K562 (cell line): Measurements from ENCODE around the gene LGR6. TPM values are rescaled to one million over a fixed set of nuclear protein-coding genes. Genes with fewer than 3 reads are reported as not detected.

Experiments used
- ATAC-seq: fragments of 200-7000 bp; cut with Tn5 transposase; 3 replicates; pipeline ENCODE4 v1.9.1; 2020; ENCODE audit warnings: moderate library complexity
- BruUV-seq: library from RNA; stranded (reverse); fragments of 400-500 nt; replicated peaks from 2 replicates; lab custom pipeline; 2021; lab: Mats Ljungman, UMichigan
- CTCF ChIA-PET: fragments of 300-600 bp; formaldehyde crosslinking; extraction: SDS; loops from one replicate; lab custom pipeline; 2021; ENCODE audit warnings: low intra/inter-chr PET ratio; lab: Yijun Ruan, JAX
- POLR2A ChIA-PET: fragments of 300-600, 350-650 bp; sonication (Branson Sonifier 250); formaldehyde crosslinking; extraction: SDS; loops from one replicate; lab custom pipeline; 2021; ENCODE audit warnings: antibody characterized with exemption, inconsistent platforms; lab: Yijun Ruan, JAX
- DNase-seq, 4 experiments: peaks; one replicate each; pipeline versions ENCODE4 v3.0.0 to v3.0.0-alpha.2; 2011 to 2018; ENCODE audit warnings: low spot score in 3 of 4, mixed read lengths in 3 of 4; ENCODE audit errors: extremely low read depth in 1 of 4
- FAIRE-seq: peaks from 2 replicates; lab custom pipeline; 2011; peaks lifted over from hg19 to GRCh38; lab: Jason Lieb, UNC
- H2AFZ ChIP-seq: 2 replicates; pipeline ENCODE4 v1.6.0; 2011; ENCODE audit warnings: low read depth, low read length, control low read depth, inconsistent platforms
- H3K27ac ChIP-seq: fragments of 200-600 bp; 3 replicates; pipeline ENCODE4 v1.8.0; 2011; ENCODE audit warnings: low read depth, mild to moderate bottlenecking, control low read depth, inconsistent platforms, low read length, moderate library complexity, mixed read lengths; ENCODE audit errors: extremely low read depth
- H3K27me3 ChIP-seq, 2 experiments: fragments of 300-600 bp in 1 of 2; 2 replicates in 1 of 2; 3 replicates in 1 of 2; pipeline versions ENCODE4 v1.6.0 to v1.8.0; 2011; ENCODE audit warnings: inconsistent platforms in 2 of 2, low read length in 2 of 2, mild to moderate bottlenecking in 1 of 2, mixed read lengths in 1 of 2, moderate library complexity in 1 of 2; ENCODE audit not compliant: control insufficient read depth in 2 of 2, insufficient read depth in 2 of 2
- H3K36me3 ChIP-seq: fragments of 300-600 bp; 3 replicates; pipeline ENCODE4 v1.8.0; 2011; ENCODE audit warnings: mild to moderate bottlenecking, low read length, inconsistent platforms; ENCODE audit not compliant: control insufficient read depth, insufficient read depth
- H3K4me1 ChIP-seq, 2 experiments: fragments of 200-600 bp in 1 of 2; replicated peaks in 1 of 2; 2 replicates in 1 of 2; 3 replicates in 1 of 2; pipeline versions ENCODE4 v1.5.1 to v1.8.0; 2011; ENCODE audit warnings: inconsistent platforms in 2 of 2, low read length in 2 of 2, mild to moderate bottlenecking in 1 of 2, mixed read lengths in 1 of 2, moderate library complexity in 1 of 2; ENCODE audit not compliant: control insufficient read depth in 2 of 2, insufficient read depth in 2 of 2
- H3K4me2 ChIP-seq: 2 replicates; pipeline ENCODE4 v1.6.1; 2011; ENCODE audit warnings: low read length, control low read depth, inconsistent platforms, mixed read lengths; ENCODE audit not compliant: insufficient read depth
- H3K4me3 ChIP-seq: fragments of 200-600 bp; sonication (generic), shearing (Covaris generic); 2 replicates; pipeline ENCODE4 v1.5.1; 2016; ENCODE audit warnings: control low read depth, inconsistent platforms
- H3K79me2 ChIP-seq: fragments of 200-600 bp; 3 replicates; pipeline ENCODE4 v1.8.0; 2011; ENCODE audit warnings: low read length, inconsistent platforms; ENCODE audit not compliant: control insufficient read depth, insufficient read depth
- H3K9ac ChIP-seq, 2 experiments: 2 replicates each; pipeline versions ENCODE4 v1.6.0 to v1.6.1; 2011; ENCODE audit warnings: low read depth in 2 of 2, low read length in 2 of 2, control low read depth in 1 of 2, inconsistent platforms in 1 of 2, mild to moderate bottlenecking in 1 of 2, mixed read lengths in 1 of 2; ENCODE audit not compliant: insufficient read depth in 1 of 2
- H3K9me1 ChIP-seq: one replicate; pipeline ENCODE4 v1.6.0; 2011; ENCODE audit warnings: inconsistent platforms, mild to moderate bottlenecking, low read length, moderate library complexity; ENCODE audit not compliant: control insufficient read depth, insufficient read depth
- H3K9me3 ChIP-seq: replicated peaks from 2 replicates; pipeline ENCODE4 v1.5.1; 2011; ENCODE audit warnings: low read depth, low read length, inconsistent platforms; ENCODE audit not compliant: control insufficient read depth, insufficient read depth
- H4K20me1 ChIP-seq: replicated peaks from 2 replicates; pipeline ENCODE4 v1.6.1; 2011; ENCODE audit warnings: low read length, inconsistent platforms, mixed read lengths; ENCODE audit not compliant: control insufficient read depth, insufficient read depth
- GATA2 ChIP-seq: sonication (generic); formaldehyde crosslinking; IDR thresholded peaks from 2 replicates; pipeline ENCODE4 v1.4.0; 2020; ENCODE audit warnings: mild to moderate bottlenecking, missing genetic modification reagents
- MYBL2 ChIP-seq, 2 experiments: fragments of 450-650 bp in 1 of 2; sonication (generic) in 1 of 2; formaldehyde crosslinking in 1 of 2; IDR thresholded peaks; 2 replicates each; pipeline versions ENCODE4 v1.6.1 to v1.8.1; 2017 to 2022; ENCODE audit warnings: borderline replicate concordance in 1 of 2, inconsistent platforms in 1 of 2, low read depth in 1 of 2, mild to moderate bottlenecking in 1 of 2, missing genetic modification reagents in 1 of 2, moderate library complexity in 1 of 2
- NBN ChIP-seq: fragments of 450-650 bp; IDR thresholded peaks from 2 replicates; pipeline ENCODE4 v1.6.1; 2016; ENCODE audit warnings: low read depth, mild to moderate bottlenecking
- PCBP1 ChIP-seq: fragments of 200-400 bp; formaldehyde crosslinking; IDR thresholded peaks from 2 replicates; pipeline ENCODE4 v1.6.1; 2018; ENCODE audit warnings: mild to moderate bottlenecking, low read depth, low read length; ENCODE audit not compliant: poor library complexity, severe bottlenecking
- PHF21A ChIP-seq: fragments of 450-650 bp; IDR thresholded peaks from 2 replicates; pipeline ENCODE4 v1.6.1; 2017; ENCODE audit warnings: low read depth, borderline replicate concordance
- PREB ChIP-seq: sonication (generic); formaldehyde crosslinking; IDR thresholded peaks from 2 replicates; pipeline ENCODE4 v1.8.1; 2023; ENCODE audit warnings: mild to moderate bottlenecking, missing genetic modification reagents
- RFX5 ChIP-seq: IDR thresholded peaks from 2 replicates; pipeline ENCODE4 v1.6.1; 2011; ENCODE audit warnings: low read depth, mild to moderate bottlenecking, improper control_type of control experiment, low read length
- SP1 ChIP-seq: sonication (generic); formaldehyde crosslinking; IDR thresholded peaks from 2 replicates; pipeline ENCODE4 v1.8.1; 2022; ENCODE audit warnings: mild to moderate bottlenecking, missing genetic modification reagents
- ZNF253 ChIP-seq: fragments of 250-450 bp; sonication (Bioruptor Pico); conservative IDR thresholded peaks from 2 replicates; pipeline ENCODE4 v1.6.1; 2021; ENCODE audit warnings: mild to moderate bottlenecking
- ZNF668 ChIP-seq: fragments of 250-450 bp; sonication (Bioruptor Pico); IDR thresholded peaks from 2 replicates; pipeline ENCODE4 v1.8.0; 2022; ENCODE audit warnings: mild to moderate bottlenecking, inconsistent platforms
- WGBS: fragments of 100-300 bp; shearing (Covaris generic); methylation state at CpG from one replicate; pipeline ENCODE4 v1.1.6; 2016; ENCODE audit warnings: low coverage, mixed read lengths; ENCODE audit not compliant: insufficient coverage; ENCODE audit errors: missing lambda C conversion rate; 5-methylcytosine and 5-hydroxymethylcytosine counted together
- in situ Hi-C: fragments of 300-500 bp; cut with MboI; formaldehyde crosslinking; loops from 4 replicates; pipeline ENCODE4 v1.15.0; 2018; ENCODE audit warnings: inconsistent platforms, mixed read lengths
- intact Hi-C: fragments of 100-400 bp; cut with micrococcal nuclease; formaldehyde crosslinking; loops from 2 replicates; pipeline ENCODE4 v1.14.2; 2022
- polyA plus RNA-seq, 8 experiments: library from polyadenylated mRNA; depleted of rRNA in 4 of 8; stranded (reverse) in 5 of 8; unstranded in 3 of 8; fragments of >200 nt; fragmentation: Nextera tagmentation in 2 of 8; fragmentation: Illumina TruSeq in 1 of 8; extraction: Ambion mirVana in 2 of 8; extraction: Trizol in 1 of 8; gene quantifications; 2 replicates each; pipeline versions ENCODE4 v1.2.1 to v1.2.3, GENCODE V29; 2011 to 2014; ENCODE audit warnings: inconsistent platforms in 1 of 8, missing spikeins in 1 of 8
- total RNA-seq, 7 experiments: library from RNA; depleted of rRNA in 6 of 7; stranded (reverse); fragments of >200 nt in 6 of 7; fragmentation: Illumina TruSeq in 2 of 7; extraction: Trizol in 2 of 7; gene quantifications; 2 replicates each; pipeline versions ENCODE4 v1.2.1 to v1.2.3, GENCODE V29; 2011 to 2021; ENCODE audit warnings: low replicate concordance in 1 of 7
- TF ChIP-seq, protein P1 (sequence below): fragments of 200-600 bp; sonication (generic); IDR thresholded peaks from one replicate; pipeline ENCODE4 v1.6.1; 2012; ENCODE audit warnings: mild to moderate bottlenecking, low read depth, low read length, inconsistent platforms

The LGR6 gene
- total and polyA plus RNA-seq, 9 of the 15 experiments (the other 6 are each of a cell fraction or from before 2014, with no cell fraction given): 0.01 to 0.54 (median 0.17) TPM; not detected in 1

- no peak overlapping the region for H3K4me2 ChIP-seq
- POLR2A ChIA-PET: interaction anchor here (0.6 to 1.3 kb wide), 4 partner anchors 8 to 343 kb away, joined by 3 to 5 read pairs (median 3); no protein-coding TSS in a partner anchor
- TF ChIP-seq ZNF668 (CRISPR knock-in tag) (no peak), PCBP1 (no peak), PHF21A (no peak), ZNF253 (no peak), MYBL2 (IDR thresholded peaks at IDR 0.05; ENCODE audit: low read depth) (no peak), MYBL2 (CRISPR knock-in tag; IDR thresholded peaks at IDR 0.05; ENCODE audit: borderline replicate concordance) (no peak), RFX5 (no peak), PREB (no peak), GATA2 (CRISPR knock-in tag) (no peak), SP1 (no peak), NBN (no peak)
- TF ChIP-seq, protein P1, sequence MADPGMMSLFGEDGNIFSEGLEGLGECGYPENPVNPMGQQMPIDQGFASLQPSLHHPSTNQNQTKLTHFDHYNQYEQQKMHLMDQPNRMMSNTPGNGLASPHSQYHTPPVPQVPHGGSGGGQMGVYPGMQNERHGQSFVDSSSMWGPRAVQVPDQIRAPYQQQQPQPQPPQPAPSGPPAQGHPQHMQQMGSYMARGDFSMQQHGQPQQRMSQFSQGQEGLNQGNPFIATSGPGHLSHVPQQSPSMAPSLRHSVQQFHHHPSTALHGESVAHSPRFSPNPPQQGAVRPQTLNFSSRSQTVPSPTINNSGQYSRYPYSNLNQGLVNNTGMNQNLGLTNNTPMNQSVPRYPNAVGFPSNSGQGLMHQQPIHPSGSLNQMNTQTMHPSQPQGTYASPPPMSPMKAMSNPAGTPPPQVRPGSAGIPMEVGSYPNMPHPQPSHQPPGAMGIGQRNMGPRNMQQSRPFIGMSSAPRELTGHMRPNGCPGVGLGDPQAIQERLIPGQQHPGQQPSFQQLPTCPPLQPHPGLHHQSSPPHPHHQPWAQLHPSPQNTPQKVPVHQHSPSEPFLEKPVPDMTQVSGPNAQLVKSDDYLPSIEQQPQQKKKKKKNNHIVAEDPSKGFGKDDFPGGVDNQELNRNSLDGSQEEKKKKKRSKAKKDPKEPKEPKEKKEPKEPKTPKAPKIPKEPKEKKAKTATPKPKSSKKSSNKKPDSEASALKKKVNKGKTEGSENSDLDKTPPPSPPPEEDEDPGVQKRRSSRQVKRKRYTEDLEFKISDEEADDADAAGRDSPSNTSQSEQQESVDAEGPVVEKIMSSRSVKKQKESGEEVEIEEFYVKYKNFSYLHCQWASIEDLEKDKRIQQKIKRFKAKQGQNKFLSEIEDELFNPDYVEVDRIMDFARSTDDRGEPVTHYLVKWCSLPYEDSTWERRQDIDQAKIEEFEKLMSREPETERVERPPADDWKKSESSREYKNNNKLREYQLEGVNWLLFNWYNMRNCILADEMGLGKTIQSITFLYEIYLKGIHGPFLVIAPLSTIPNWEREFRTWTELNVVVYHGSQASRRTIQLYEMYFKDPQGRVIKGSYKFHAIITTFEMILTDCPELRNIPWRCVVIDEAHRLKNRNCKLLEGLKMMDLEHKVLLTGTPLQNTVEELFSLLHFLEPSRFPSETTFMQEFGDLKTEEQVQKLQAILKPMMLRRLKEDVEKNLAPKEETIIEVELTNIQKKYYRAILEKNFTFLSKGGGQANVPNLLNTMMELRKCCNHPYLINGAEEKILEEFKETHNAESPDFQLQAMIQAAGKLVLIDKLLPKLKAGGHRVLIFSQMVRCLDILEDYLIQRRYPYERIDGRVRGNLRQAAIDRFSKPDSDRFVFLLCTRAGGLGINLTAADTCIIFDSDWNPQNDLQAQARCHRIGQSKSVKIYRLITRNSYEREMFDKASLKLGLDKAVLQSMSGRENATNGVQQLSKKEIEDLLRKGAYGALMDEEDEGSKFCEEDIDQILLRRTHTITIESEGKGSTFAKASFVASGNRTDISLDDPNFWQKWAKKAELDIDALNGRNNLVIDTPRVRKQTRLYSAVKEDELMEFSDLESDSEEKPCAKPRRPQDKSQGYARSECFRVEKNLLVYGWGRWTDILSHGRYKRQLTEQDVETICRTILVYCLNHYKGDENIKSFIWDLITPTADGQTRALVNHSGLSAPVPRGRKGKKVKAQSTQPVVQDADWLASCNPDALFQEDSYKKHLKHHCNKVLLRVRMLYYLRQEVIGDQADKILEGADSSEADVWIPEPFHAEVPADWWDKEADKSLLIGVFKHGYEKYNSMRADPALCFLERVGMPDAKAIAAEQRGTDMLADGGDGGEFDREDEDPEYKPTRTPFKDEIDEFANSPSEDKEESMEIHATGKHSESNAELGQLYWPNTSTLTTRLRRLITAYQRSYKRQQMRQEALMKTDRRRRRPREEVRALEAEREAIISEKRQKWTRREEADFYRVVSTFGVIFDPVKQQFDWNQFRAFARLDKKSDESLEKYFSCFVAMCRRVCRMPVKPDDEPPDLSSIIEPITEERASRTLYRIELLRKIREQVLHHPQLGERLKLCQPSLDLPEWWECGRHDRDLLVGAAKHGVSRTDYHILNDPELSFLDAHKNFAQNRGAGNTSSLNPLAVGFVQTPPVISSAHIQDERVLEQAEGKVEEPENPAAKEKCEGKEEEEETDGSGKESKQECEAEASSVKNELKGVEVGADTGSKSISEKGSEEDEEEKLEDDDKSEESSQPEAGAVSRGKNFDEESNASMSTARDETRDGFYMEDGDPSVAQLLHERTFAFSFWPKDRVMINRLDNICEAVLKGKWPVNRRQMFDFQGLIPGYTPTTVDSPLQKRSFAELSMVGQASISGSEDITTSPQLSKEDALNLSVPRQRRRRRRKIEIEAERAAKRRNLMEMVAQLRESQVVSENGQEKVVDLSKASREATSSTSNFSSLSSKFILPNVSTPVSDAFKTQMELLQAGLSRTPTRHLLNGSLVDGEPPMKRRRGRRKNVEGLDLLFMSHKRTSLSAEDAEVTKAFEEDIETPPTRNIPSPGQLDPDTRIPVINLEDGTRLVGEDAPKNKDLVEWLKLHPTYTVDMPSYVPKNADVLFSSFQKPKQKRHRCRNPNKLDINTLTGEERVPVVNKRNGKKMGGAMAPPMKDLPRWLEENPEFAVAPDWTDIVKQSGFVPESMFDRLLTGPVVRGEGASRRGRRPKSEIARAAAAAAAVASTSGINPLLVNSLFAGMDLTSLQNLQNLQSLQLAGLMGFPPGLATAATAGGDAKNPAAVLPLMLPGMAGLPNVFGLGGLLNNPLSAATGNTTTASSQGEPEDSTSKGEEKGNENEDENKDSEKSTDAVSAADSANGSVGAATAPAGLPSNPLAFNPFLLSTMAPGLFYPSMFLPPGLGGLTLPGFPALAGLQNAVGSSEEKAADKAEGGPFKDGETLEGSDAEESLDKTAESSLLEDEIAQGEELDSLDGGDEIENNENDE: no peak
Measured at GRCh38 chr1:202280595-202280994, 87.0 kb downstream of the LGR6 start.

More at GRCh38 chr1:202280595-202280994, 87.0 kb downstream of the LGR6 start:
- no peak overlapping the region for H2AFZ ChIP-seq
- in situ Hi-C loops: no loop called here
- H3K27me3 ChIP-seq: peaks cover 25 to 73% of the 10 kb centered on the region in 2 experiments
- no peak for DNase-seq
- no peaks in the 10 kb centered on the region for H3K4me1 ChIP-seq
- FAIRE-seq: no peak
- no peaks in the 10 kb centered on the region for H3K9me1 ChIP-seq
- H3K4me3 ChIP-seq: no peak overlapping the region
- no peak for ATAC-seq
- CTCF ChIA-PET: no interaction called here
- WGBS: 3% methylated on average over 7 of the region's 7 CpGs
- no peaks in the 10 kb centered on the region for H3K9me3 ChIP-seq
- no TSS peak for BruUV-seq
- no peaks in the 10 kb centered on the region for H3K79me2 ChIP-seq
- H3K9ac ChIP-seq: no peak overlapping the region
- intact Hi-C loops: no loop called here
- no peak overlapping the region for H3K27ac ChIP-seq
- H4K20me1 ChIP-seq: 0 out of 2 replicates have a peak, but pooled peaks cover 4% of the 10 kb centered on the region
- H3K36me3 ChIP-seq: no peaks in the 10 kb centered on the region
